ENCODE data around the gene MYL10.
"Not testable (repeated sequence)": the region's sequence is repeated elsewhere in the genome, so short reads cannot be mapped to it uniquely, and the experiment has no call there.

MYL10 gene

DNA sequence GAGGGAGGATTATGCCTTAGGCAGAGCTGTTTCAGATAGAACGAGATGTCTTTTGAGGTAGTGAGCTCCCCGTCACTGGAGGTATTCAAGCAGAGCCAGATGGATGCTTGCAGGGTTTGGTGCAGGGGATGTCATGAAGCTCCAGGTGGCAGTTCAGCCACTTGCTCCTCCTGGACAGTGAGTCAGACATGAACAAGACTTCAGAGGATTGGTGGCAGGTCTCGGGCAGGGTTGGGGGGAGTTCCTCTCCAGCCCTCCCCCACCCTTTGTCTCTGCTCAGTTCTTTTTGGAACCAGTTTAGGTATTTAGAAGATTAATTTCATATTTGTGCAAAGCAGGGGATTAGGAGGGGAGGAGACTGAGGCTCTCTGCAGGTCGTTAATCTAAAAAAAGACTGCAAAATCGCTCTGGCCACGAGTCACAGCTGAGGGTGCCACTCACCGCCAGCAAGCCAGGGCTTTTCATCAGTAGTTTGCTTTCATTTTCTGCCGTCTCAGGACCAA, 21.5 kb upstream of the MYL10 start:
- no peak for DNase-seq

GRCh38 chr7:101647876-101648275, 18.8 kb upstream of the MYL10 start:
- not testable (repeated sequence) for DNase-seq

DNA sequence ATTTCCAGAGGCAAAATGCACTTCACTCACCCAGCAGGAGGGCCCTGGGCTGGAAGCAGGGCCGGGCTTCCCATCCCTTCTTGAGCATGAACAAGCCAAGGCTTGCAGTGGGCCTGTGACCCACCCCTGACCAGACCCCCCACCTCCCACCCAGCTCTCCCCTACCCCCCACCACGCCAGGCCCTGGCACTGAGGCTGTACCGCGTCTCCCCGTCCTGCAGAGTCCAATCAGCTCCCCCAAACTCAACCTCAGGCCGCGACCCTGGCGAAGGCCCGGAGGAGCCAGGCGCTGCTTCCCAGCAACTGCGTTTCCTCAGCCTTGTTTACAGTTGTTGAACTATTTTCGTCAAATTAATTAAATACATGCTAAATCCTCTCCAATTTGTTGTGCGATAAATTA, 16.9 kb upstream of the MYL10 start:
- DNase-seq = no peak

- DNase-seq = no peak
Observed at GRCh38 chr7:101644879-101645278, 15.8 kb upstream of the MYL10 start.

GRCh38 chr7:101639127-101639526, 10.0 kb upstream of the MYL10 start:
- DNase-seq = not testable (repeated sequence)

DNA sequence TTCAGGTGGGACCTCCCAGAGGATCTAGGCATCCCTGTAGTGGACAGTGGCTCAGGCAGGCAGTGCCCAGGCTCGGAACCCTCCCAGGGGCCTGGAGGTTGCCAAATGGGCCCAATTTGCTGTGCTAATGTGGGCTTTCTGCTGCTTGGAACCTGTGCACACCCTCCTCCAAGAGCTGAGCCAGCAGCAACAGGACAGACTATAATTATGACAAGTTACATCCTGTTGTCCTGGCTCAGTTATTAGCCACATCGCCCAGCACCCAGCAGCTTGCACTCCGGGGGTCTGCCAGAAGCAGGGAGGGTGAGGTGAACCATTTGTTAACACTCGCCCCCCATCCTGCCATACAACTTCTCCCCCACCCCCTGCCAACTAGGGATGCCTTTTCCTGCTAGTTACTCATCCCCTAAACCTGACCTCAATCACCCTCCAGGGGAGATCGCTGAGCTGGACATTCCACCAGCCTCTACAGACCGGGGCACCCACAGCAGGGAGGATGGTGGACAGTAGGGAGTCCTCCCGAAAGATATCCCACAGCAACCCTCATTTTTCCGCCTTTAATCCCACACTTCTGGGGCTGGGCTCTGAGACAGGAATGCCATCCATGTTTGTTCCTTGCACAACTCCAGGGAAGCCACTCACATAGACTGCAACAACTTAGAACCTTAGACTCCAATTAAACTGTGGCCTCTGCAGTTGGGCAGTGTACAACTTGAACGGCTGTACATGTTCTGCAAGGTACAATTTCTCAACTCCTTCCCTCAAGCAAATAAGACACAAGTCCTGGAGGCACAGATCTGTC, 7.9 kb upstream of the MYL10 start:
- no peak for DNase-seq

GRCh38 chr7:101635484-101635883, 6.4 kb upstream of the MYL10 start:
- no peak for DNase-seq

DNA sequence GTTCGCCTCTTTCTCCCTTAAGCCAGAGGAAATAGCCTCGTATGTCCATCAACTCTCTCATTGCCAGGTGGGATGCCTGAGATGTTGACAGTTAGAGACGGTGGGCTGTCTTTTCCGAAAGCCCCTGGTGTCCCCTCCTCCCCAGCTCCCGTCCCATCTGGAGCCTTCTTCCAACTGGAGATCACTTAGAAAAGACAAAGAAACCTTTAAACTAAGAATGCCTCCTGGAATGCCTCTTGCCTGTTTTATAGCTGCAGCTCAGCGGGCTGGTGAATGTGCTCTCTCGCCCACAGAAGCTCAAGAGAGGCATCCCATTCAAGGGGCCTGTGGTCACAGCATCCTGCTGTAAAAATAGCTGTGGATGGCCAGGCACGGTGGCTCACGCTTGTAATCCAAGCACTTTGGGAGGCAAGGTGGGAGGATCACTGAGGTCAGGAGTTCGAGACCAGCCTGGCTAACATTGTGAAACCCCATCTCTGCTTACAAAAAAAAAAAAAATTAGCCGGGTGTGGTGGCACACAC, 5.2 kb upstream of the MYL10 start:
- no peak for DNase-seq

DNA sequence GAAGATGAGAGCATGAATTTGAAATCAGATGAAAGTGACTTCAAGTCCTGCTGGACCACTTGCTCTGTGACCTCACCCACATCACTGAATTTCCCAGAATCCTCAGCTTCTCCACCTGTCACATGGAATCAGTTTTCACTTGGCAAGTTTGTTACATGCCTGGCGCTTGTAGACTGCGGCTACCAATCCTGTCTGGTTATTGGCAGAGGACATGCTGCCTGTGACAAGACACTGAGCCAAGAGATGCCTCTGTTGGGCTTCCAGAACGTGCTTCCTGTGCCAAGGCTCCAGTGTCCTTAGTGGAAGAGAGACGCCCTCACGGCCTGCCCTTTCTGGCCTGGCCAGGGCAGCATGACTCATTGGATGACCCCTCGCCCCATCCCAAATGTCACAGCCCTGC, 4.4 kb upstream of the MYL10 start:
- no peak for DNase-seq

DNA sequence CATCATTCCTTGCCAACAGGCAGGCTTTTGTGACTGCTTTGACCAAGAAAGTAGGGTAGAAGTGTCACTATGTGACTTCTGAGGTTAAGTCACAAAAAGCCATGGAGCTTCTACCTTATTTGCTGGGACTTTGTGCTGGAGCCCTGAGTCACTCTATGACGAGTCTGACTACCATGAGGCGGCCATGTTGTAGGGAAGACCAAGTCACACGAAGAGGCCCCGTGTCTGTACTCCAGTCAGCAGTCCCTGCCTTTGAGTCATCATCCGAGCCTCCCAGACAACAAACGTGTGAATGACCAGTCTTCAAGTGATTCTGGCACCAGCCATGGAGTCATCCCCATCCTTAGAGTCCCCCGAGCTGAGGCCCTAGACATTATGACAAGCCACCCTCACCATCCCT, 3.5 kb upstream of the MYL10 start:
- no peak for DNase-seq

- DNase-seq = no peak
Observed at GRCh38 chr7:101631224-101631714, 2.2 kb upstream of the MYL10 start.

- DNase-seq = no peak
Observed at GRCh38 chr7:101630591-101630990, 1.5 kb upstream of the MYL10 start.

- no peak for DNase-seq
Observed at GRCh38 chr7:101628522-101628921, 574 bp downstream of the MYL10 start.

DNA sequence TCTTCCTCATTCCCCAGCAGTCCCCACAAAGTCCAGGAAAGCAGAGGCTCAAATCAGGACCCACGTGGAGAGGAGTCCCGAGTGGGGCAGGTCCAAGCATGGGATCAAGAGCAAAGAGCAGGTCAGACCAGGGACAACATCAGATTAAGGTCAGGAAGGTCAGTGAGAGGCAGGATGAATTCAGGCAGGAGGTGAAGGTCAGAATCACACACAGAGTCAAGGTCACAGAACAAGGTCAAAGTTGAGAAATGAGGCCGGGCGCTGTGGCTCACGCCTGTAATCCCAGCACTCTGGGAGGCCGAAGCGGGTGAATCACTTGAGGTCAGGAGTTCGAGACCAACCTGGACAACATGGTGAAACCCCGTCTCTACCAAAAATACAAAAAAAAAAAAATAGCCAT, 2.3 kb downstream of the MYL10 start:
- no peak for DNase-seq

DNA sequence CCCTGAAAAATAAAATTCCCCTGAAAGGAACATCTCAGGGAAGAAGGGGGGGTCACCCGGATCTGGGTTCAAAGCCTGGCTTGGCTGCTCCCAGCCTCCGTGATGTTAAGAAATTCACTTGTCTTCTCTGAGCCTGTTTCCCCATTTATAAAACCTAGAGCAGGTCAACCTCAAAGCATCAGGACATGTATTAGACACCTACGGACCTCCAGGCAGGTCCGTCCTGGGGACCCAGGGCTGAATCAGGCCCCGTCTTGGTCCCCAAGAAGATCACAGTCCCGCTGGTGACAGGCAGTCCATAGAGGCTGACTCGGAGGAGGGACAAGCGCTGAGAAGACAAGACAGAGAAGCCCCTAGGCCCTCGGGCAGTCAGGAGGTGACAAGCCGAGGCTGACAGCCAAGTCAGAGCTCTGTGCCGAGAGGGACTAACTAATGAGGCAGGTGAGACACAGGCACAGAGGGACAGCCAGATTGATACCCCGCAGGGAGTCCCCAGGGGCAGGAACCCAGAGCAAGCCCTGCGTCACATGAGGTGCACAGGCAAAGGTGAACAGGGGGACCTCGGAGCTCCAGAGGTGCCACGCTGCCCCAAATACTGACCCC, 2.9 kb downstream of the MYL10 start:
- DNase-seq = no peak

DNA sequence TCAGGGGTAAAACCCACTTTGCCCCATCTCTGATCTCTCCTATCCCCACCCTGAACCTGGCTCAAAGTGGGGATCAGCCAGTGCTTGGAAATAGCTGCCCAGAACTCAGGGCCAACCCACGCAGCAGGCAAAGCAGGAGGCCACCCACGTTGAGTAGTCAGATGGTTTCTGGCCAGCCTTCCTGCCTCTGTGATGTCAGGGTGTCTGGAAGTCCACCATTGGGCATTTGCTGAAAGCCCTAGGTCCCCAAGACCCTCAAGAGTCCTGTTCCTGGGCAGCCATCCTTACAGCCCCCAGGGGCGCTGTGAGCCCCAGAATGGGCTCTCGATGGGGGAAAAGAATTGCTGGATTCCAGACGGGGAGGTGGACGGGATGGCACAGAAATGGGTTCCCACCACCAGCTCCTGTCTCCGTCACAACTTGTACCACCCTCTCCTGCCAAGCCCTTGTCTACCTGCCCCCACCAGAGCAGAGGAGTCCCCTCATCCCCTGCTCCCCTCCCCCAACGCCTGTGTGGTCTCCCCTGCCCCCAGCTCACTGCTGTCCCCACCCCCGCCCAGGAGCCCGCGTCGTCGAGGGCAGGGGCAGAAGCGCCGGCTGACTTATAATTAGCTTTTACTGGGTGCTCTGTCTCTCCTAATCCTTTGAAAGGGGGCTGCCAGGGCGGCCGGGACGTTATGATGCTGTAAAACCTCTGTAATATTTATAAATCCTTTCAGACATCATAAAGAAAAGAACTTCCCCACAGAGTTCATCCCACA, 3.9 kb downstream of the MYL10 start:
- no peak for DNase-seq

DNA sequence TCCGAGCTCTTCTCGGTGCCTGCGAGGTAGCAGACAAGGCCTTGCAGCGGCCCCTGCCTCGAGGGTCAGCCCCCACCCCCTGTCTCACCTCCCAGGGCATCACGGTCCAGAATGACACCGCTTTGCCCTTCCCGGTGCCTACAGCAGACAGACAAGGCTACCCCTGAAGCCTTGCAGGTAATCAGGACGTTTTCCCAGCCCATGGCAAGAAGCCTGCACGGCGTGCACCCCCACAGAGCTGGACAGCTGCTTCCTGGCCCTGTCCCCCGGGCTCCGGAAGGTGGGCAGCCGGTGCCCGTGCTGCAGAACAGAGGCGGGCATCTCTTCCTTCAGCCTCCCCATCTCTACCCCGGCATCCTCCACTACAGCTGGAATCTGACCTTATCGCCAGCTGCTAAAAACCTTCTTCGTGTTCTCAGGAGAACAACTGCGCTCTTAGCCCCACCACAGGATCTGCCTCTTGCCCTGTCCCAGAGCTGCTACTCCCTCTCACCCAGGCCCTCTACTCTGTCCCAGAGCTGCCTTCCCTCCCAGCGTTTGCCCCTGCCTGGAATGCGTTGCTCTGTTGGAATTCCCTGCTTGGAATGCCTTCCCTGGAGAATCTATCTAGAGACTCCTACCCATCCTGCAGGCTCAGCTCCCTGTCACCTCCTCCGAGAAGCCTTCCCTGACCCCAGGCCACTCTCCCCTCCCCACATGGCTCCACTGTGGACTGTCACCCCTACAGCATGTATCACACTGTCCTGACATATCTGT, 4.7 kb downstream of the MYL10 start:
- DNase-seq = no peak

DNA sequence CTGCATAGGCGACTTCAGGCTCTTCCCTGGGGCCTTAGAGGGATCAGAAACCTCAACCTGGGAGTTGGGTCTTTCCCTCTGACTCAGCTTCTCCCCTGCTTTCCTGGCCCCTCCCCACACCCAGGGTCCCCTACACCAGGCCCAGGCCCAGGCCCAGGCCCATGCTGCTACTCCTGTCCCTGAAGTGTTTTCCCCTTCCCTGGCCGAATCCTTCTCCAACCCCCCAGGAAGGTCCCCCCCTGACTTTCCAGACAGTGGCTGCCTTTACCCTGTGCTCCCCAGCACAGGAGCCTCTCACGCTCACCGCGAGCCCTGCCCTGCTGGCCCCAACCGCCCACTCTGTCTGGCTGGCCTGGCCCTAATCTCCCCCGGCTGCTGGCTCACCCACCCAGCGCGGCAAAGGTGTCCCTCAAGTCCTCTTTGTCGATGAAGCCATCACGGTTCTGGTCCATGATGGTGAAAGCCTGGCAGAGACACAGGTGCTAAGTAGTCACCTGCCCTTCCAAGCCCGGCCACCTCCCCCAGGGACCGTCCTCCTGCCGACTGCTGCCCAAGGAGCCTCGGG, 6.4 kb downstream of the MYL10 start:
- no peak for DNase-seq

GRCh38 chr7:101620991-101621390, 8.1 kb downstream of the MYL10 start:
- no peak for DNase-seq

GRCh38 chr7:101620395-101620794, 8.7 kb downstream of the MYL10 start:
- no peak for DNase-seq

GRCh38 chr7:101618916-101619315, 10.2 kb downstream of the MYL10 start:
- no peak for DNase-seq

DNA sequence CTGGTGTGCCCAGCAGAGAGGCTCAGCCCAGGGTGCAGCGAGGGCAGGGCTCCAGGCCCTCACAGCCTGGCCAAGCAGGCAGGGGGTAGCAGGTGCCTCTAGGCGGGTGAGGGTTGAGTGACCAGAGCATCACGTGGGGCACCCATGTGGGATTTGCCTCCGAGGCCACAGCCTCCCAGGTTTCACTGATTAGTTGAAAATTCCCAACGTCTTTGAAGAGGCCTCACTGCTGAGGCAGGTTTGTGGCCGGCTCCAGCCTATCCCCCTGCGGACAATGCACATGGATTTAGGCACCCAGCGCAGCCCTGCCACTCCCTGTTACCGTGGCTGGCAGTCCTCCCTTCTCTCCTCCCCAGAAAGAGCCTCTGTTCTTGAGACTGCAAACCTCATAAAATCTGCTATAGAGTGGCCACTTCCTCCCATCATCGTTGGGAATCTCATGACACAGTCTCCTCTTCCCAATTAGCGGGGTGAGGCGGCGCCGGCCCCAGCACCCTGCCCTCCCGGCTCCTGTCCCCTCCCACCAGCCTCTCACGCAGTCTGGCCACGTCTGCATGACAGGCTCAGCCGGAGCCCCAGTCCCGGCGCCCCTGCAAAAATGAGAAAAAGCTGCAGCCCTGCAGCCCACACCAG, 10.8 kb downstream of the MYL10 start:
- no peak for DNase-seq
